RWPE2 (cell line): ENCODE measurements around the gene ALK.

Experiments used
- ATAC-seq: fragments of 200-7000 bp; cut with Tn5 transposase; 3 replicates; pipeline ENCODE4 v1.9.1; 2021; ENCODE audit warnings: low read depth
- DNase-seq: peaks from one replicate; pipeline ENCODE4 v3.0.0-alpha.2; 2020; ENCODE audit warnings: low spot score
- H3K27ac ChIP-seq: fragments of 450-650 bp; 2 replicates; pipeline ENCODE4 v1.5.1; 2017; ENCODE audit warnings: mild to moderate bottlenecking; ENCODE audit not compliant: poor library complexity, severe bottlenecking
- H3K27me3 ChIP-seq: fragments of 250-450 bp; sonication (Bioruptor Pico); 2 replicates; pipeline ENCODE4 v1.5.1; 2021; ENCODE audit warnings: mild to moderate bottlenecking, moderate library complexity; ENCODE audit not compliant: insufficient read depth, poor library complexity, severe bottlenecking
- H3K36me3 ChIP-seq: fragments of 250-450 bp; sonication (Bioruptor Pico); 2 replicates; pipeline ENCODE4 v1.5.1; 2020; ENCODE audit warnings: low read depth, mild to moderate bottlenecking, moderate library complexity
- H3K4me1 ChIP-seq: fragments of 250-450 bp; sonication (Bioruptor Pico); 2 replicates; pipeline ENCODE4 v1.5.1; 2021; ENCODE audit warnings: mild to moderate bottlenecking, moderate library complexity; ENCODE audit not compliant: insufficient read depth, poor library complexity, severe bottlenecking
- H3K4me3 ChIP-seq: fragments of 250-450 bp; sonication (Bioruptor Pico); 2 replicates; pipeline ENCODE4 v1.5.1; 2021; ENCODE audit warnings: mild to moderate bottlenecking, moderate library complexity; ENCODE audit not compliant: severe bottlenecking
- H3K9me3 ChIP-seq: fragments of 250-450 bp; sonication (Bioruptor Pico); 2 replicates; pipeline ENCODE4 v1.5.1; 2021; ENCODE audit warnings: mild to moderate bottlenecking, moderate library complexity; ENCODE audit not compliant: severe bottlenecking
- TF ChIP-seq, protein P1 (sequence below): fragments of 450-650 bp; IDR thresholded peaks from one replicate; pipeline ENCODE4 v1.5.1; 2017; ENCODE audit warnings: mild to moderate bottlenecking, moderate library complexity; ENCODE audit not compliant: poor library complexity, severe bottlenecking

ALK gene

DNA sequence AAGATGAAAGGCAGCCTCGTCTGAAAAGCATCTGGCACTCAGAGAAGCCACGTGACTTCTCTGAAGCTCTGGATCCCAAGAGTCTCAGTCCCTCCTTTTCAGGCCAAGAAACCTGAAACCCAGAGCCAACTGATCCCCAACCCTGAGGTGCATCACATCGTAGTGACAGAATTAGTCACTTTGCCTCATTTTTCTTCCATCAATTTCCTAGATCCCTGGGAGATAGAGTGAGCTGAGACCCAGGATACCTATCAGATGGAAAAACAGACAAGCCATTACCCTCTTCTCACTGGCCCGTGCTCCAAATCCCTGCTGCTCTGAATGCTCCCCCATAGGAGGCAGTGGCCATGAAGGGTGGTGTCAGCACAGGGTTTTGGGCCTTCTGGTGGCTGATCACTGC is 113.1 kb downstream of the ALK start:
- H3K27me3 ChIP-seq = no peaks in the 10 kb centered on the region

DNA sequence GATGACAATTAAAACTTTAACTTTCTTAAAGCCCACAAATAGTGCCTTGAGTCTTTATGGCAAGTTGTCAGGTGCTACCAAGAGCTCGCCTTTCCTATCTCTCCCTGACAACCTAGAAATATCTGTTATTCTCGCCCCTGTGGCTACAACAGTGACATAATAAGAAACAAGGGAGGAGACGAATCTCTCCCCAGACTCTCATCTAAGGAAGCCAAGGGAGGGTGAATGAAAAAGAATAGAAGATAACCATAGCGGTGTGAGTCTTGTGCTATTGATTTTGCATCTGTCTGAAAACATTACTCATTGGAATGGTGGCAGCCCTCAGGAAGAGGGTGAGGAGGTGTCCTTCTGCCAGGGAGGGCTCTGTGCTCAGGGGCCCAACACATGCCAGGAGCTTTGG is 114.3 kb downstream of the ALK start:
- no peak for ATAC-seq
- peaks cover 15% of the 10 kb centered on the region for H3K4me1 ChIP-seq
- H3K27ac ChIP-seq = no peak overlapping the region
- H3K9me3 ChIP-seq = no peaks in the 10 kb centered on the region
- no peak overlapping the region for H3K4me3 ChIP-seq
- H3K36me3 ChIP-seq = no peaks in the 10 kb centered on the region
- DNase-seq = no peak
- H3K27me3 ChIP-seq = no peaks in the 10 kb centered on the region
- TF ChIP-seq, protein P1, sequence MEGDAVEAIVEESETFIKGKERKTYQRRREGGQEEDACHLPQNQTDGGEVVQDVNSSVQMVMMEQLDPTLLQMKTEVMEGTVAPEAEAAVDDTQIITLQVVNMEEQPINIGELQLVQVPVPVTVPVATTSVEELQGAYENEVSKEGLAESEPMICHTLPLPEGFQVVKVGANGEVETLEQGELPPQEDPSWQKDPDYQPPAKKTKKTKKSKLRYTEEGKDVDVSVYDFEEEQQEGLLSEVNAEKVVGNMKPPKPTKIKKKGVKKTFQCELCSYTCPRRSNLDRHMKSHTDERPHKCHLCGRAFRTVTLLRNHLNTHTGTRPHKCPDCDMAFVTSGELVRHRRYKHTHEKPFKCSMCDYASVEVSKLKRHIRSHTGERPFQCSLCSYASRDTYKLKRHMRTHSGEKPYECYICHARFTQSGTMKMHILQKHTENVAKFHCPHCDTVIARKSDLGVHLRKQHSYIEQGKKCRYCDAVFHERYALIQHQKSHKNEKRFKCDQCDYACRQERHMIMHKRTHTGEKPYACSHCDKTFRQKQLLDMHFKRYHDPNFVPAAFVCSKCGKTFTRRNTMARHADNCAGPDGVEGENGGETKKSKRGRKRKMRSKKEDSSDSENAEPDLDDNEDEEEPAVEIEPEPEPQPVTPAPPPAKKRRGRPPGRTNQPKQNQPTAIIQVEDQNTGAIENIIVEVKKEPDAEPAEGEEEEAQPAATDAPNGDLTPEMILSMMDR = no peak

More for the DNA sequence above, 113.1 kb downstream of the ALK start:
- ATAC-seq (no peak), DNase-seq (no peak)
- Histone ChIP-seq H3K36me3 (no peaks in the 10 kb centered on the region), H3K4me1 (peaks cover 15% of the 10 kb centered on the region), H3K9me3 (no peaks in the 10 kb centered on the region), H3K27ac (no peak overlapping the region), H3K4me3 (no peak overlapping the region)
- TF ChIP-seq, protein P1 = no peak

DNA sequence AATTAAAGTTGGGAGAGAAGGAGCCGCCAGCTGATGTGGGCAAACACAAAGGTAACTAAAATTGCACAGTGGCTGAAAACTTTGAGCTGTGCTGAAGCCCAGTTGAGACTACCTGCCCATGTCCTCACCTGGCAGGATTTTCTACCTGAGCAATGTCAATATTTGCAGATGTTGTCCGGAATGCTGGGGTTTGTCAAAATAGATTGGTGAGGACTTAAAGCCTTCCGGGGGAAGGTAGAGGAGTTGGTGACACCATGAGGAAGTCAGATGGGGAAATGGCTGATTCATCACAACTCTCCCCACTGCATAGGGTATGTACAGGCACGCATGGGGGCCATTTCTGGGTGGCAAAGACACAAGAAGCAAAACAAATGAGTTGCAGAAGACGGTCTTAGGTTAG is 114.9 kb downstream of the ALK start:
- no peak overlapping the region for H3K4me3 ChIP-seq
- no peak for DNase-seq

DNA sequence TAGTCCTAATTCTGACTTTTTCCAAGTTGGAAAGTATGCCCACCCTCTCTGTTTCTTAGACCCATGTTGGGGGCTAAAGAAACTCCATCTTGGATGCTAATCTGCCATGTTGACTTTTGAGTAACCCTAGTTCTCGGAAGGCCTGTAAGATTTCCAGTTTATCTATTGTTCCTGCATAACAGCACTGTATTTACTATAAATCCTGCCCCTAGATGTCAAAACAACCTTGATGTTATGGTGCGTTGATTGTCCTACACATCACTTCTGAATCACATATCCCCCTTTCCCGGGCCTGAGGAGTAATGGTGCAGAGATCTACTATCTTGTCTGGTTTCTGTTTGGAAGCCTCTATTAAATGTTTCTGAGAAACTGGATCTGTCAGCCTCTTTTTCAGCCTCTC is 116.7 kb downstream of the ALK start:
- no peak overlapping the region for H3K27ac ChIP-seq
- ATAC-seq = no peak
- no peak for DNase-seq
- no peaks in the 10 kb centered on the region for H3K36me3 ChIP-seq
- no peaks in the 10 kb centered on the region for H3K27me3 ChIP-seq
- TF ChIP-seq, protein P1 = no peak
- H3K4me1 ChIP-seq = no peaks in the 10 kb centered on the region
- H3K4me3 ChIP-seq = no peak overlapping the region
- H3K9me3 ChIP-seq = no peaks in the 10 kb centered on the region

More for the DNA sequence above, 114.9 kb downstream of the ALK start:
- H3K27me3 ChIP-seq = no peaks in the 10 kb centered on the region
- H3K9me3 ChIP-seq = no peaks in the 10 kb centered on the region
- no peaks in the 10 kb centered on the region for H3K36me3 ChIP-seq
- peaks cover 9% of the 10 kb centered on the region for H3K4me1 ChIP-seq
- TF ChIP-seq, protein P1 = no peak
- no peak; the same call in 2 of the 3 replicates for ATAC-seq
- no peak overlapping the region for H3K27ac ChIP-seq

DNA sequence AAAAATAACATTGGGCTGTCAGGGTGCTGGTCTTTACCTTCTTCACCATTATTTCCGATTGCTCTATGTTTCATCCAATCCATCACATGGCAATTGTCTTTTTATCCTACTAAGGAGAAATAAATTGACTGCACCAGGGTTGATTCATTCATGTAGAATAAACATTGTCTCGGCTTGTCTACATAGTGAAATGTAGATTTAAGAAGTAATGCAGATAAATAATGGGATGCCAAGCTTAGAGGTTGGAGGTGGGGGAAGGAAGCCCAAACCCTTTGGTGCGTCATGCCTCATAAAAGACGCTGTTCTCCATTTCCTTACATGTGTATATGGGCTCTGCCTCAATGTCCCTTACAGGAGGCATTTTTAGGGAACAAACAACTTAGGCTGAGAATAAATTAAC is 117.8 kb downstream of the ALK start:
- no peak overlapping the region for H3K27ac ChIP-seq
- H3K9me3 ChIP-seq = no peaks in the 10 kb centered on the region
- TF ChIP-seq, protein P1 = no peak
- H3K4me3 ChIP-seq = no peak overlapping the region
- no peaks in the 10 kb centered on the region for H3K27me3 ChIP-seq
- no peaks in the 10 kb centered on the region for H3K4me1 ChIP-seq
- ATAC-seq (no peak), DNase-seq (no peak)
- no peaks in the 10 kb centered on the region for H3K36me3 ChIP-seq
